SK-N-SH (cell line): ENCODE results near the gene BEND5.

Experiments used
- EP300 ChIP-seq, 2 experiments: IDR thresholded peaks; 2 replicates each; pipeline versions ENCODE4 v1.4.0 to v1.6.1; 2012; ENCODE audit warnings: borderline replicate concordance in 1 of 2, low read depth in 1 of 2, low read length in 1 of 2
- EZH2phosphoT487 ChIP-seq: fragments of 200-600 bp; sonication (generic); IDR thresholded peaks from 2 replicates; pipeline ENCODE4 v1.6.1; 2017; ENCODE audit warnings: low read depth, mixed run types, mild to moderate bottlenecking, antibody characterized with exemption, moderate library complexity, borderline replicate concordance
- GATA2 ChIP-seq: sonication (generic); formaldehyde crosslinking; IDR thresholded peaks from 2 replicates; pipeline ENCODE4 v1.5.0; 2020; ENCODE audit warnings: mild to moderate bottlenecking, missing genetic modification reagents
- RAD21 ChIP-seq: IDR thresholded peaks from 2 replicates; pipeline ENCODE4 v1.6.1; 2012; ENCODE audit warnings: mild to moderate bottlenecking, low read length
- RFX5 ChIP-seq: IDR thresholded peaks from 2 replicates; pipeline ENCODE4 v1.6.1; 2012; ENCODE audit warnings: mild to moderate bottlenecking, improper control_type of control experiment, low read length
- SMC3 ChIP-seq: IDR thresholded peaks from 2 replicates; pipeline ENCODE4 v1.6.1; 2012; ENCODE audit warnings: low read depth, low read length, improper control_type of control experiment
- TF ChIP-seq, protein P1 (sequence below): fragments of 200-600 bp; sonication (generic); IDR thresholded peaks from 2 replicates; pipeline ENCODE4 v1.6.1; 2017; ENCODE audit warnings: antibody characterized with exemption, mild to moderate bottlenecking, moderate library complexity
- TF ChIP-seq, protein P2 (sequence below): IDR thresholded peaks from 2 replicates; pipeline ENCODE4 v1.4.0; 2012; ENCODE audit warnings: low read depth

DNA sequence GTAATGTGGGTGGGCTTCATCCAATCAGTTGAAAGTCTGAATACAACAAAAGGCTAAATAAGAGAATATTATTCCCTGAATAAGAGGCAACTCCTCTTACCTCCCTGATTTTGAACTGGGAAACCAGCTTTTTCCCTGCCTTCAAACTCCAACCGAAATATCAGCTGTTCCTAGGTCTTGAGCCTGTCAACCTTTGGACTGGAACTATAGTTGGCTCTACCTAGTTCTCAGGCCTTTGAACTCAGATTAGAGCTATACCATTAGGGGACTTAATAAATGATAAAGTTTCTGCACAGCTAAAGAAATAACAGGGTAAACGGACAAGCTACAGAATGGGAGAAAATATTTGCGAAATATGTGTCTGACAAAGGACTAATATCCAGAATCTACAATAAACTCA, 43.8 kb upstream of the BEND5 start:
- TF ChIP-seq SMC3 = no peak
- no peak for TF ChIP-seq RAD21
- no peak for TF ChIP-seq EP300 (IDR thresholded peaks at IDR 0.05; ENCODE audit: borderline replicate concordance in 1 of 2, low read depth in 1 of 2, low read length in 1 of 2)
- TF ChIP-seq, protein P1, sequence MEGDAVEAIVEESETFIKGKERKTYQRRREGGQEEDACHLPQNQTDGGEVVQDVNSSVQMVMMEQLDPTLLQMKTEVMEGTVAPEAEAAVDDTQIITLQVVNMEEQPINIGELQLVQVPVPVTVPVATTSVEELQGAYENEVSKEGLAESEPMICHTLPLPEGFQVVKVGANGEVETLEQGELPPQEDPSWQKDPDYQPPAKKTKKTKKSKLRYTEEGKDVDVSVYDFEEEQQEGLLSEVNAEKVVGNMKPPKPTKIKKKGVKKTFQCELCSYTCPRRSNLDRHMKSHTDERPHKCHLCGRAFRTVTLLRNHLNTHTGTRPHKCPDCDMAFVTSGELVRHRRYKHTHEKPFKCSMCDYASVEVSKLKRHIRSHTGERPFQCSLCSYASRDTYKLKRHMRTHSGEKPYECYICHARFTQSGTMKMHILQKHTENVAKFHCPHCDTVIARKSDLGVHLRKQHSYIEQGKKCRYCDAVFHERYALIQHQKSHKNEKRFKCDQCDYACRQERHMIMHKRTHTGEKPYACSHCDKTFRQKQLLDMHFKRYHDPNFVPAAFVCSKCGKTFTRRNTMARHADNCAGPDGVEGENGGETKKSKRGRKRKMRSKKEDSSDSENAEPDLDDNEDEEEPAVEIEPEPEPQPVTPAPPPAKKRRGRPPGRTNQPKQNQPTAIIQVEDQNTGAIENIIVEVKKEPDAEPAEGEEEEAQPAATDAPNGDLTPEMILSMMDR = no peak
- TF ChIP-seq RFX5 = no peak
- TF ChIP-seq, protein P2, sequence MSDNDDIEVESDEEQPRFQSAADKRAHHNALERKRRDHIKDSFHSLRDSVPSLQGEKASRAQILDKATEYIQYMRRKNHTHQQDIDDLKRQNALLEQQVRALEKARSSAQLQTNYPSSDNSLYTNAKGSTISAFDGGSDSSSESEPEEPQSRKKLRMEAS = no peak
- no peak for TF ChIP-seq EZH2phosphoT487
- TF ChIP-seq GATA2 (CRISPR knock-in tag) = no peak
